ENCODE measurements around the gene UBE2D2. TPM values are rescaled to one million over a fixed set of nuclear protein-coding genes. Genes with fewer than 3 reads are reported as not detected.

The UBE2D2 gene
- polyA plus RNA-seq, 1 donor: 125 TPM

- peak in 1 of 2 donors; percentile 72 for DNase-seq
- no CpG with 5 or more reads among the region's 13 CpGs for WGBS (ENCODE audit: insufficient coverage, low lambda C conversion rate)
- H3K4me1 ChIP-seq (ENCODE audit: control insufficient read depth, insufficient read depth, low read length): peaks cover 78% of the 10 kb centered on the region
Observed at GRCh38 chr5:139654871-139655491, 93.8 kb downstream of the UBE2D2 start.

GRCh38 chr5:139655727-139656271 lies 94.7 kb downstream of the UBE2D2 start:
- H3K4me3 ChIP-seq (ENCODE audit: low read length): no peak overlapping the region
- H3K36me3 ChIP-seq (ENCODE audit: control insufficient read depth, insufficient read depth, low read length): no peaks in the 10 kb centered on the region
- H3K4me1 ChIP-seq (ENCODE audit: control insufficient read depth, insufficient read depth, low read length): peaks cover 85% of the 10 kb centered on the region
- peak in 1 of 2 donors; percentile 55 for DNase-seq
- WGBS (ENCODE audit: insufficient coverage, low lambda C conversion rate): no CpG with 5 or more reads among the region's 18 CpGs
- no peaks in the 10 kb centered on the region for H3K9me3 ChIP-seq (ENCODE audit: control insufficient read depth, low read depth, low read length)
- H3K27ac ChIP-seq (ENCODE audit: low read length): peak overlapping the region; percentile 92
- no peaks in the 10 kb centered on the region for H3K27me3 ChIP-seq (ENCODE audit: control insufficient read depth, insufficient read depth, low read length)

More at GRCh38 chr5:139654871-139655491, 93.8 kb downstream of the UBE2D2 start:
- no peaks in the 10 kb centered on the region for H3K9me3 ChIP-seq (ENCODE audit: control insufficient read depth, low read depth, low read length)
- H3K36me3 ChIP-seq (ENCODE audit: control insufficient read depth, insufficient read depth, low read length): no peaks in the 10 kb centered on the region
- H3K27ac ChIP-seq (ENCODE audit: low read length): peak overlapping the region; percentile 92
- H3K4me3 ChIP-seq (ENCODE audit: low read length): no peak overlapping the region
- H3K27me3 ChIP-seq (ENCODE audit: control insufficient read depth, insufficient read depth, low read length): no peaks in the 10 kb centered on the region

- Histone ChIP-seq H3K27ac (ENCODE audit: low read length) (peak overlapping the region; percentile 32), H3K4me3 (ENCODE audit: low read length) (no peak overlapping the region), H3K9me3 (ENCODE audit: control insufficient read depth, low read depth, low read length) (no peaks in the 10 kb centered on the region), H3K4me1 (ENCODE audit: control insufficient read depth, insufficient read depth, low read length) (peaks cover 92% of the 10 kb centered on the region), H3K27me3 (ENCODE audit: control insufficient read depth, insufficient read depth, low read length) (no peaks in the 10 kb centered on the region), H3K36me3 (ENCODE audit: control insufficient read depth, insufficient read depth, low read length) (peaks cover 10% of the 10 kb centered on the region)
- WGBS (ENCODE audit: insufficient coverage, low lambda C conversion rate): no CpG with 5 or more reads among the region's 12 CpGs
- no peak for DNase-seq
Observed at GRCh38 chr5:139657363-139658321, 96.5 kb downstream of the UBE2D2 start.

GRCh38 chr5:139658501-139658927 lies 97.4 kb downstream of the UBE2D2 start:
- WGBS (ENCODE audit: insufficient coverage, low lambda C conversion rate): no CpG with 5 or more reads among the region's 14 CpGs
- peaks cover 13% of the 10 kb centered on the region for H3K36me3 ChIP-seq (ENCODE audit: control insufficient read depth, insufficient read depth, low read length)
- no peak for DNase-seq

DNA sequence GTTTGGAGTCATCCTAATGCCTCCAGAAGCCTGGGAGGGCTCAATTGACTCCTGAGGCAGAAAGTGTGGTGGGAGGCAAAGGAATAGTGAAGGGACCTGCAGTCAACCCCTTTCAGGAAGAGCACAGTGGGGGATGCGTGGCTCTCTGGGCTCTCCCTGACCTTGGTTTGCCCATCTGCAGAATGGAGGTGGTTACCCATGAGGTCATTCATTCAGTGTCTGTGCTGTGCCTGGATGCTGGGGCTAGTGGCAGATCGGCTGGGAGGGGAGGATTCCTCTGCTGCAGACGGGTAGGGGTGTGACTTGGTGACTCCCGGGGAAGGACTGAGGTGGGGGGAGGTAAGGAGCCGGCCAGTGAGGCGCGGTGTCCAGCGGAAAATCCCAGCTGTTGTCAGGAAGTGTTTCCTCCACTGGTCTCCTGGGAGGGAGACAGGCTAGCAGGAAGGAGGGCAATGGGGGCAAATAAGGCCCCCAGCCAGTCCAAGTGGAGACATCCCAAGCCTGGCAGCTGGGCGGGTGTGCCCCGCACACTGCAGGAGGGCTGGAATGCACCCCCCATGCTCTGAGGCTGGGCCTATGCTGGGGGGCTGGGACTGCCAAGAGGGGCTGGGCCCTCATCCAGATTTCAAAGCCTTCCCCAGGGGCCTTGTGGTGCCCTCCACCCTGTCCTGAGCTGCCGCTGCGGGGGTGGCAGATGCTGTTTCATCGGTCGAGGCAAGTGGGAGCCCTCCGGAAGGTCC lies 98.0 kb downstream of the UBE2D2 start:
- WGBS (ENCODE audit: insufficient coverage, low lambda C conversion rate): no CpG with 5 or more reads among the region's 15 CpGs
- no peaks in the 10 kb centered on the region for H3K9me3 ChIP-seq (ENCODE audit: control insufficient read depth, low read depth, low read length)
- H3K27me3 ChIP-seq (ENCODE audit: control insufficient read depth, insufficient read depth, low read length): no peaks in the 10 kb centered on the region
- peaks cover 16% of the 10 kb centered on the region for H3K36me3 ChIP-seq (ENCODE audit: control insufficient read depth, insufficient read depth, low read length)
- peaks cover 77% of the 10 kb centered on the region for H3K4me1 ChIP-seq (ENCODE audit: control insufficient read depth, insufficient read depth, low read length)
- peak overlapping the region; percentile 4 for H3K4me3 ChIP-seq (ENCODE audit: low read length)
- DNase-seq: peak in 1 of 2 donors; percentile 52
- peak overlapping the region; percentile 83 for H3K27ac ChIP-seq (ENCODE audit: low read length)

More at GRCh38 chr5:139658501-139658927, 97.4 kb downstream of the UBE2D2 start:
- Histone ChIP-seq H3K4me3 (ENCODE audit: low read length) (no peak overlapping the region), H3K4me1 (ENCODE audit: control insufficient read depth, insufficient read depth, low read length) (peaks cover 83% of the 10 kb centered on the region), H3K9me3 (ENCODE audit: control insufficient read depth, low read depth, low read length) (no peaks in the 10 kb centered on the region), H3K27ac (ENCODE audit: low read length) (peak overlapping the region; percentile 83), H3K27me3 (ENCODE audit: control insufficient read depth, insufficient read depth, low read length) (no peaks in the 10 kb centered on the region)

DNA sequence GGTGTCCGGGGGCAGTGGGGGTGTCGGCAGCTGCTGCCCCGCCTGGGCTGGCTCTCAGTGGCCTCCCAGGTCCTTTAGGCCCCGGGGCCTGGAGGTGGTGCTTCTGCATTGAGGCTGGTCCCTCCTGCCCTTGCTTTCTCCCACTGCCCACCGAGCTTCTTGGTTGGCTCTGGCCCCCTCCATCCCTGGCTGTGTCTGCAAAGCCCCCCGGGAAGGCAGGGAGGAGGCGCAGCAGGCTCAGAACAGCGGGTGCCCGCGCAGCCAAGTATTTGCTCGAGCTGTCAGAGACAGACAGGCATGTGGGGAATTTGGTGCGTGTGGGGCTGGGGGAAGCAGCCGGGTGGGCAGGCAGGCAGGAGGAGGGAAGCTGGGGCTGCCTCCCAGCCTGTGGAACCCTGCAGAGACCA lies 98.6 kb downstream of the UBE2D2 start:
- Histone ChIP-seq H3K27me3 (ENCODE audit: control insufficient read depth, insufficient read depth, low read length) (no peaks in the 10 kb centered on the region), H3K4me1 (ENCODE audit: control insufficient read depth, insufficient read depth, low read length) (peaks cover 71% of the 10 kb centered on the region), H3K27ac (ENCODE audit: low read length) (peak overlapping the region; percentile 83), H3K4me3 (ENCODE audit: low read length) (peak overlapping the region; percentile 4), H3K36me3 (ENCODE audit: control insufficient read depth, insufficient read depth, low read length) (peaks cover 22% of the 10 kb centered on the region), H3K9me3 (ENCODE audit: control insufficient read depth, low read depth, low read length) (no peaks in the 10 kb centered on the region)
- peak in 1 of 2 donors; percentile 39 for DNase-seq
- WGBS (ENCODE audit: insufficient coverage, low lambda C conversion rate): no CpG with 5 or more reads among the region's 13 CpGs

- peaks cover 26% of the 10 kb centered on the region for H3K36me3 ChIP-seq (ENCODE audit: control insufficient read depth, insufficient read depth, low read length)
- H3K27ac ChIP-seq (ENCODE audit: low read length): peak overlapping the region; percentile 83
- peak in 1 of 2 donors; percentile 62 for DNase-seq
- peaks cover 66% of the 10 kb centered on the region for H3K4me1 ChIP-seq (ENCODE audit: control insufficient read depth, insufficient read depth, low read length)
- H3K27me3 ChIP-seq (ENCODE audit: control insufficient read depth, insufficient read depth, low read length): no peaks in the 10 kb centered on the region
- no peaks in the 10 kb centered on the region for H3K9me3 ChIP-seq (ENCODE audit: control insufficient read depth, low read depth, low read length)
- no peak overlapping the region for H3K4me3 ChIP-seq (ENCODE audit: low read length)
- WGBS (ENCODE audit: insufficient coverage, low lambda C conversion rate): no CpG with 5 or more reads among the region's 14 CpGs
Observed at GRCh38 chr5:139660105-139660922, 99.2 kb downstream of the UBE2D2 start.

GRCh38 chr5:139660923-139661814 lies 100.0 kb downstream of the UBE2D2 start:
- no peaks in the 10 kb centered on the region for H3K9me3 ChIP-seq (ENCODE audit: control insufficient read depth, low read depth, low read length)
- H3K4me1 ChIP-seq (ENCODE audit: control insufficient read depth, insufficient read depth, low read length): peaks cover 59% of the 10 kb centered on the region
- H3K4me3 ChIP-seq (ENCODE audit: low read length): no peak overlapping the region
- H3K36me3 ChIP-seq (ENCODE audit: control insufficient read depth, insufficient read depth, low read length): peaks cover 27% of the 10 kb centered on the region
- no peaks in the 10 kb centered on the region for H3K27me3 ChIP-seq (ENCODE audit: control insufficient read depth, insufficient read depth, low read length)
- WGBS (ENCODE audit: insufficient coverage, low lambda C conversion rate): no CpG with 5 or more reads among the region's 41 CpGs
- peak overlapping the region; percentile 50 for H3K27ac ChIP-seq (ENCODE audit: low read length)
- DNase-seq: peak; percentile 86 to 91

- Histone ChIP-seq H3K4me1 (ENCODE audit: control insufficient read depth, insufficient read depth, low read length) (peaks cover 55% of the 10 kb centered on the region), H3K4me3 (ENCODE audit: low read length) (no peak overlapping the region), H3K27ac (ENCODE audit: low read length) (no peak overlapping the region), H3K27me3 (ENCODE audit: control insufficient read depth, insufficient read depth, low read length) (no peaks in the 10 kb centered on the region), H3K36me3 (ENCODE audit: control insufficient read depth, insufficient read depth, low read length) (peaks cover 29% of the 10 kb centered on the region), H3K9me3 (ENCODE audit: control insufficient read depth, low read depth, low read length) (no peaks in the 10 kb centered on the region)
- WGBS (ENCODE audit: insufficient coverage, low lambda C conversion rate): no CpG with 5 or more reads among the region's 9 CpGs
- no peak for DNase-seq
Observed at GRCh38 chr5:139662617-139663016, 101.5 kb downstream of the UBE2D2 start.

Data from large intestine (tissue), 3 donors.